Testis (tissue), 3 donors: ENCODE data around the gene MAP3K4. TPM values are rescaled to one million over a fixed set of nuclear protein-coding genes. Genes with fewer than 3 reads are reported as not detected.

Source experiments
- DNase-seq: peaks from one replicate; pipeline ENCODE4 v3.0.0-alpha.2; 2019
- H3K27ac ChIP-seq, 2 donors: fragments of 200-600 bp; sonication (generic); one replicate each; pipeline ENCODE4 v1.5.1; 2019
- H3K27me3 ChIP-seq: fragments of 200-600 bp; sonication (generic); one replicate; pipeline ENCODE4 v1.5.1; 2019
- H3K36me3 ChIP-seq: fragments of 200-600 bp; sonication (generic); one replicate; pipeline ENCODE4 v1.5.1; 2017; ENCODE audit warnings: low read depth; ENCODE audit errors: missing control alignments
- H3K4me1 ChIP-seq: fragments of 200-600 bp; sonication (generic); one replicate; pipeline ENCODE4 v1.5.1; 2019
- H3K4me3 ChIP-seq, 2 donors: fragments of 200-600 bp; sonication (generic); one replicate each; pipeline ENCODE4 v1.5.1; 2017 to 2019
- H3K9me3 ChIP-seq: fragments of 200-600 bp; sonication (generic); one replicate; pipeline ENCODE4 v1.5.1; 2017
- POLR2A ChIP-seq: fragments of 450-650 bp; IDR thresholded peaks from one replicate; pipeline ENCODE4 v1.6.1; 2017; ENCODE audit warnings: antibody characterized with exemption, mild to moderate bottlenecking, moderate library complexity
- WGBS, 2 donors: methylation state at CpG; one replicate each; pipeline ENCODE4 v1.1.5; 2018; 5-methylcytosine and 5-hydroxymethylcytosine counted together
- intact Hi-C: fragments of 100-400 bp; cut with DNase I; formaldehyde crosslinking; loops from one replicate; pipeline ENCODE4 v1.15.1; 2023; ENCODE audit warnings: low total_unique reads
- polyA plus RNA-seq: library from polyadenylated mRNA; stranded (reverse); fragments of 350-450 nt; fragmentation: Illumina TruSeq; extraction: RNeasy Lipid Tissue Mini Kit (QIAGEN cat#74804); gene quantifications from one replicate; pipeline ENCODE4 v1.2.3, GENCODE V29; 2014; ENCODE audit warnings: low read depth, low replicate concordance; ENCODE audit not compliant: insufficient read depth
- total RNA-seq, 2 donors: library from RNA; depleted of rRNA; stranded (reverse); fragments of >200 nt; gene quantifications; one replicate each; pipeline ENCODE4 v1.2.3, GENCODE V29; 2016
- TF ChIP-seq, protein P1 (sequence below), 3 experiments: fragments of 450-650 bp in 2 of 3; fragments of 200-600 bp in 1 of 3; sonication (generic) in 1 of 3; IDR thresholded peaks; one replicate each; pipeline ENCODE4 v1.5.1; 2016 to 2019; ENCODE audit warnings: antibody characterized with exemption in 3 of 3, mild to moderate bottlenecking in 2 of 3, moderate library complexity in 1 of 3

MAP3K4 gene
- total and polyA plus RNA-seq, 3 donors from 2014 or later = 45.0 to 77.7 (median 65.4) TPM

DNA sequence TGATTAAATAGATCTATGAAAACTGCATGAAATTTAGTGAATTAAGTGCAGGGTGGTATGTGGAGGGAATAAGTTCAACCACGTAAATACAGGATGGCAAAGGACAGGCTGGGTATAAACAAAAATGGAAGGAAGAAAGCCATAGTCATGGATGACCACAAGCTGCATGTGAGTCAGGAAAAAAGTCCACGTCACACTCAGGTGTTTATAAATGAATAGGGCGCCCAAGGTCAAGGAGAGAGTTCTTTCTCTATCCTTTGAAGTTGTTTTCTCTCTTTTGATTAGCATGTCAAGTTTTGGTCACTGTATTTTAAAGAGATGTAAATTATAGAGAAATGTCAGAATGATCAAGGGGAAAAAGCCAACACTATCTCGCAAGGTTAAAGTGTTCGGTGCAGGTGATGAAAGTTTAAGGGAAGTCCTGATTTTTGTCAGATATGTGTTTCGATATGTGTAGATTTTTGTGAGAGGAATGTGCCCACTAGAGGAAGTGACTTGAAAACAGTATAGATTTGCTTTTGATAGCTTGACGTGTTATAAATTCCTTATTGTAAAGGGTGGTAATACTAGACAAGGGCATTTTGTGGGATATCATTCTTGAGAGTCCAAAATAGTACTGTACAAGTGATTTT, 58.7 kb downstream of the MAP3K4 start:
- intact Hi-C loops = no loop called here
- Histone ChIP-seq H3K27ac (no peak overlapping the region), H3K4me1 (no peaks in the 10 kb centered on the region), H3K36me3 (no peaks in the 10 kb centered on the region), H3K27me3 (no peaks in the 10 kb centered on the region), H3K4me3 (no peak overlapping the region), H3K9me3 (no peaks in the 10 kb centered on the region)
- TF ChIP-seq, protein P1, sequence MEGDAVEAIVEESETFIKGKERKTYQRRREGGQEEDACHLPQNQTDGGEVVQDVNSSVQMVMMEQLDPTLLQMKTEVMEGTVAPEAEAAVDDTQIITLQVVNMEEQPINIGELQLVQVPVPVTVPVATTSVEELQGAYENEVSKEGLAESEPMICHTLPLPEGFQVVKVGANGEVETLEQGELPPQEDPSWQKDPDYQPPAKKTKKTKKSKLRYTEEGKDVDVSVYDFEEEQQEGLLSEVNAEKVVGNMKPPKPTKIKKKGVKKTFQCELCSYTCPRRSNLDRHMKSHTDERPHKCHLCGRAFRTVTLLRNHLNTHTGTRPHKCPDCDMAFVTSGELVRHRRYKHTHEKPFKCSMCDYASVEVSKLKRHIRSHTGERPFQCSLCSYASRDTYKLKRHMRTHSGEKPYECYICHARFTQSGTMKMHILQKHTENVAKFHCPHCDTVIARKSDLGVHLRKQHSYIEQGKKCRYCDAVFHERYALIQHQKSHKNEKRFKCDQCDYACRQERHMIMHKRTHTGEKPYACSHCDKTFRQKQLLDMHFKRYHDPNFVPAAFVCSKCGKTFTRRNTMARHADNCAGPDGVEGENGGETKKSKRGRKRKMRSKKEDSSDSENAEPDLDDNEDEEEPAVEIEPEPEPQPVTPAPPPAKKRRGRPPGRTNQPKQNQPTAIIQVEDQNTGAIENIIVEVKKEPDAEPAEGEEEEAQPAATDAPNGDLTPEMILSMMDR (IDR thresholded peaks at IDR 0.05) = no peak
- no peak for TF ChIP-seq POLR2A
- WGBS, 2 donors = 86 to 92% methylated on average over 7 of the region's 7 CpGs
- no peak for DNase-seq

DNA sequence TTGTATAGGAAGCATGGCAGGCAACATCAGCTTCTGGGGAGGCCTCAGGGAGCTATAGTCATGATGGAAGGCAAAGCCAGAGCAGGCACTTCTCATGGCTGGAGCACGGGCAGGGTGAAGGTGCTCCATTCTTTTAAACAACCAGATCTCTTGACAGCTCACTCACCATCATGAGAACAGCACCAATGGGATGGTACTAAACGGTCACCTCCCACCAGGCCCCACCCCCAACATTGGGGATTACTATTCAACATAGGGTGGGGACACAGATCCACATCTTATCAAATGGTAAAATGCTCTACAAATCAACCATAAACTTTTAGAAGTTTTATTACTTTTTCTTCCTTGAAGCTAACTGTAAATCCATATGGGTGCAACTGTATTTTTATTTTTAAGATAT, 61.5 kb downstream of the MAP3K4 start:
- Histone ChIP-seq H3K4me1 (no peaks in the 10 kb centered on the region), H3K36me3 (no peaks in the 10 kb centered on the region), H3K27me3 (no peaks in the 10 kb centered on the region), H3K4me3 (no peak overlapping the region), H3K27ac (no peak overlapping the region), H3K9me3 (no peaks in the 10 kb centered on the region)
- TF ChIP-seq POLR2A = no peak
- TF ChIP-seq, protein P1 (IDR thresholded peaks at IDR 0.05) = no peak
- WGBS, 2 donors = 88 to 91% methylated on average over 2 of the region's 2 CpGs
- intact Hi-C loops = no loop called here
- no peak for DNase-seq

DNA sequence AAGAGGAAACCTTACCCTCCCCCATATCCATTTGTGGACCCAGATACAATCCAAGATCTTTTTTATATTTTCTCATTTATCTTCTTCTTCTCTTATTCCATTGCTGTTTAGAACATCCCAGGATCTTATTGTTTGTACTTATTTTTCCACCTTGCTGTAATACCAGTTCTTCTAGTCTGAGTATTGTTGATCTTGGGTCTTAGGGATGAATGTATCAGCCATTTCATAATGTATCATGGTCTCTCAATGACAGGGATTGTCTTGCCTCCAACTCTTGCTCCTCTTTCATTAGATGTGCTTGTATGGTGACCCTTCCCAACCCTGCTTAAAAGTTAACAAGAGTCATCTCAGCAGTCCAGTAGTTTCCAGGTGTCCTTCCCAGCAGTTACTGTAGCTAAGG, 63.3 kb downstream of the MAP3K4 start:
- Histone ChIP-seq H3K27ac (no peak overlapping the region), H3K9me3 (no peaks in the 10 kb centered on the region), H3K27me3 (no peaks in the 10 kb centered on the region), H3K4me1 (no peaks in the 10 kb centered on the region), H3K36me3 (no peaks in the 10 kb centered on the region), H3K4me3 (no peak overlapping the region)
- TF ChIP-seq, protein P1 (IDR thresholded peaks at IDR 0.05) = no peak
- no peak for TF ChIP-seq POLR2A
- DNase-seq = no peak
- intact Hi-C loops = no loop called here

DNA sequence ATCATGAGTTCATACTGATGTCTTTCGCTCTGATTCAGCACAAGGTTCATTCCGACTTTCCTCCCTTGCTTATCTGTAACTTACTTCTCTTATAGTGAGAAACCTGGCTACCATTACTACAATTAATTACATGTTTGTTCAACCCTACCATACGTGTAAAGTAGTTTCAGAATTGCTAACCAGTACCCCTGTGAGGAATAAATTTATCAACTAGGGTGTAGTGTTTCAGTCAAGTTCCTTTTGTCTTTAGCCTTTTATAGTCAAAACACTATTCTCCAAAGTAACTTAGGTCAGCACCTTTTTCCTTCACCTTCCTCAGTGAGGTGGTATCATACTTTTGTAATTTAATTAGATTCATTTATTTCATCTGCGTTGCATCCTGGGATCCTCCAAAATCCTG, 64.9 kb downstream of the MAP3K4 start:
- H3K9me3 ChIP-seq = no peaks in the 10 kb centered on the region
- H3K4me1 ChIP-seq = no peaks in the 10 kb centered on the region
- H3K27me3 ChIP-seq = no peaks in the 10 kb centered on the region
- no peak for DNase-seq
- TF ChIP-seq, protein P1 (IDR thresholded peaks at IDR 0.05) = no peak
- TF ChIP-seq POLR2A = no peak
- intact Hi-C loops = no loop called here
- no peaks in the 10 kb centered on the region for H3K36me3 ChIP-seq
- no peak overlapping the region for H3K27ac ChIP-seq
- 87 to 94% methylated on average over 4 of the region's 4 CpGs for WGBS, 2 donors
- no peak overlapping the region for H3K4me3 ChIP-seq
